ENCODE results near the gene GANAB. TPM values are rescaled to one million over a fixed set of nuclear protein-coding genes. Genes with fewer than 3 reads are reported as not detected.
A peak's percentile ranks its signal among the peaks of the same experiment; 100 is the strongest.

Gene GANAB
- total RNA-seq, 1 experiment from 2014 or later: 274 TPM

- no peak for DNase-seq
- no peaks in the 10 kb centered on the region for H3K79me2 ChIP-seq (ENCODE audit: low read length)
- H3K9me2 ChIP-seq (replicated peaks; ENCODE audit: low read length): no peaks in the 10 kb centered on the region
- TF ChIP-seq EZH2 (IDR thresholded peaks at IDR 0.05; ENCODE audit: low read length, unreplicated experiment) (no peak), CTCF (conservative IDR thresholded peaks at IDR 0.05; ENCODE audit: low read depth, low read length) (no peak), EZH2phosphoT487 (IDR thresholded peaks at IDR 0.05; ENCODE audit: borderline replicate concordance, low read length) (no peak)
- H3K4me2 ChIP-seq (ENCODE audit: low read length): no peak within 1 kb of the TSS
- peak; percentile 27; the same call in 1 of the 2 replicates for ATAC-seq
- no peaks in the 10 kb centered on the region for H3K27me3 ChIP-seq (ENCODE audit: low read length)
- H3K36me3 ChIP-seq (ENCODE audit: low read depth, low read length): peaks cover 23% of the 10 kb centered on the region
- peaks cover 3% of the 10 kb centered on the region for H3F3A ChIP-seq (ENCODE audit: low read length, unreplicated experiment)
- no peaks in the 10 kb centered on the region for H4K20me1 ChIP-seq (ENCODE audit: low read length)
- POLR2A ChIA-PET (ENCODE audit: unreplicated experiment): interaction anchor here (0.6 kb wide), 1 partner anchor 150 kb away, joined by 6 read pairs; no protein-coding TSS in a partner anchor
- no peak within 1 kb of the TSS for H2AFZ ChIP-seq (ENCODE audit: low read length)
- H3K4me1 ChIP-seq (ENCODE audit: insufficient read depth, low read length): no peaks in the 10 kb centered on the region
- H3K9ac ChIP-seq (ENCODE audit: low read length): no peak within 1 kb of the TSS
- CTCF ChIA-PET: no interaction called here
- H3K9me3 ChIP-seq (ENCODE audit: low read length): no peaks in the 10 kb centered on the region
- no peak within 1 kb of the TSS for H3K27ac ChIP-seq (ENCODE audit: low read length)
- intact Hi-C loops (cut with micrococcal nuclease): loop anchor here (10.0 kb wide), 1 partner anchor 295 kb away; no protein-coding TSS in a partner anchor
- H3K4me3 ChIP-seq (ENCODE audit: low read length): no peak within 1 kb of the TSS
- no TSS peak for BruUV-seq (replicated peaks)
These were observed 43.2 kb upstream of the GANAB start, which contains the start of gene LRRN4CL for GRCh38 chr11:62689421-62690183. Gene LRRN4CL, minus strand, starts transcription at chr11:62689530. Its CDS starts 1,022 bp downstream, at chr11:62688508.

GRCh38 chr11:62688491-62688890 lies 42.1 kb upstream of the GANAB start:
- H3K27me3 ChIP-seq (ENCODE audit: low read length): no peaks in the 10 kb centered on the region
- ChIA-PET POLR2A (ENCODE audit: unreplicated experiment) (no interaction called here), CTCF (interaction anchor here (0.6 kb wide), 1 partner anchor 71 kb away, joined by 6 read pairs; no protein-coding TSS in a partner anchor)
- no peaks in the 10 kb centered on the region for H3K4me1 ChIP-seq (ENCODE audit: insufficient read depth, low read length)
- no peaks in the 10 kb centered on the region for H3K9me2 ChIP-seq (replicated peaks; ENCODE audit: low read length)
- H3K79me2 ChIP-seq (ENCODE audit: low read length): no peaks in the 10 kb centered on the region
- H3K9me3 ChIP-seq (ENCODE audit: low read length): no peaks in the 10 kb centered on the region
- BruUV-seq (replicated peaks): no TSS peak
- H3K9ac ChIP-seq (ENCODE audit: low read length): no peak overlapping the region
- TF ChIP-seq EZH2 (IDR thresholded peaks at IDR 0.05; ENCODE audit: low read length, unreplicated experiment): no peak
- TF ChIP-seq EZH2phosphoT487 (IDR thresholded peaks at IDR 0.05; ENCODE audit: borderline replicate concordance, low read length): no peak
- TF ChIP-seq CTCF (conservative IDR thresholded peaks at IDR 0.05; ENCODE audit: low read depth, low read length): no peak
- no peak for ATAC-seq
- intact Hi-C loops (cut with micrococcal nuclease): no loop called here
- no peak for DNase-seq
- H3K27ac ChIP-seq (ENCODE audit: low read length): no peak overlapping the region
- H3K4me3 ChIP-seq (ENCODE audit: low read length): no peak overlapping the region
- no peak overlapping the region for H2AFZ ChIP-seq (ENCODE audit: low read length)
- H4K20me1 ChIP-seq (ENCODE audit: low read length): no peaks in the 10 kb centered on the region
- peaks cover 19% of the 10 kb centered on the region for H3K36me3 ChIP-seq (ENCODE audit: low read depth, low read length)
- H3K4me2 ChIP-seq (ENCODE audit: low read length): no peak overlapping the region
- H3F3A ChIP-seq (ENCODE audit: low read length, unreplicated experiment): no peaks in the 10 kb centered on the region

Data from PC-3 (cell line).